ENCODE measurements around the gene EEF1A1.
"Not testable (repeated sequence)": the region's sequence is repeated elsewhere in the genome, so short reads cannot be mapped to it uniquely, and the experiment has no call there.

The EEF1A1 gene

DNA sequence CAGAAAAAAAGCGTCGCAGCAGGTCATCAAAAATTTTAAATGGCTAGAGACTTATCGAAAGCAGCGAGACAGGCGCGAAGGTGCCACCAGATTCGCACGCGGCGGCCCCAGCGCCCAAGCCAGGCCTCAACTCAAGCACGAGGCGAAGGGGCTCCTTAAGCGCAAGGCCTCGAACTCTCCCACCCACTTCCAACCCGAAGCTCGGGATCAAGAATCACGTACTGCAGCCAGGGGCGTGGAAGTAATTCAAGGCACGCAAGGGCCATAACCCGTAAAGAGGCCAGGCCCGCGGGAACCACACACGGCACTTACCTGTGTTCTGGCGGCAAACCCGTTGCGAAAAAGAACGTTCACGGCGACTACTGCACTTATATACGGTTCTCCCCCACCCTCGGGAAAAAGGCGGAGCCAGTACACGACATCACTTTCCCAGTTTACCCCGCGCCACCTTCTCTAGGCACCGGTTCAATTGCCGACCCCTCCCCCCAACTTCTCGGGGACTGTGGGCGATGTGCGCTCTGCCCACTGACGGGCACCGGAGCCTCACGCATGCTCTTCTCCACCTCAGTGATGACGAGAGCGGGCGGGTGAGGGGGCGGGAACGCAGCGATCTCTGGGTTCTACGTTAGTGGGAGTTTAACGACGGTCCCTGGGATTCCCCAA lies at the start of gene EEF1A1:
Gene EEF1A1, minus strand, starts transcription at position 345 of the 663 bp plus-strand sequence. CDS start 1,006 bp downstream, outside the sequence.
- peak within 1 kb of the TSS; percentile 92 for H3K4me3 ChIP-seq (ENCODE audit: low read length)
- no peak for TF ChIP-seq EZH2phosphoT487 (IDR thresholded peaks at IDR 0.05; ENCODE audit: low read depth)
- TF ChIP-seq, protein P1, sequence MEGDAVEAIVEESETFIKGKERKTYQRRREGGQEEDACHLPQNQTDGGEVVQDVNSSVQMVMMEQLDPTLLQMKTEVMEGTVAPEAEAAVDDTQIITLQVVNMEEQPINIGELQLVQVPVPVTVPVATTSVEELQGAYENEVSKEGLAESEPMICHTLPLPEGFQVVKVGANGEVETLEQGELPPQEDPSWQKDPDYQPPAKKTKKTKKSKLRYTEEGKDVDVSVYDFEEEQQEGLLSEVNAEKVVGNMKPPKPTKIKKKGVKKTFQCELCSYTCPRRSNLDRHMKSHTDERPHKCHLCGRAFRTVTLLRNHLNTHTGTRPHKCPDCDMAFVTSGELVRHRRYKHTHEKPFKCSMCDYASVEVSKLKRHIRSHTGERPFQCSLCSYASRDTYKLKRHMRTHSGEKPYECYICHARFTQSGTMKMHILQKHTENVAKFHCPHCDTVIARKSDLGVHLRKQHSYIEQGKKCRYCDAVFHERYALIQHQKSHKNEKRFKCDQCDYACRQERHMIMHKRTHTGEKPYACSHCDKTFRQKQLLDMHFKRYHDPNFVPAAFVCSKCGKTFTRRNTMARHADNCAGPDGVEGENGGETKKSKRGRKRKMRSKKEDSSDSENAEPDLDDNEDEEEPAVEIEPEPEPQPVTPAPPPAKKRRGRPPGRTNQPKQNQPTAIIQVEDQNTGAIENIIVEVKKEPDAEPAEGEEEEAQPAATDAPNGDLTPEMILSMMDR (IDR thresholded peaks at IDR 0.05; ENCODE audit: low read depth, low read length): no peak
- H4K20me1 ChIP-seq (ENCODE audit: insufficient read depth, low read length): peaks cover 39% of the 10 kb centered on the region
- H3K27me3 ChIP-seq (ENCODE audit: low read depth, low read length): no peaks in the 10 kb centered on the region
- peak within 1 kb of the TSS; percentile 100 for H3K9ac ChIP-seq (ENCODE audit: low read length)
- peak within 1 kb of the TSS; percentile 95 for H3K4me2 ChIP-seq (ENCODE audit: low read length)
- peak within 1 kb of the TSS; percentile 17 for H2AFZ ChIP-seq (ENCODE audit: low read depth, low read length)
- H3K4me1 ChIP-seq (ENCODE audit: low read length): peaks cover 50% of the 10 kb centered on the region
- no peaks in the 10 kb centered on the region for H3K9me3 ChIP-seq (ENCODE audit: insufficient read depth, low read length)
- H3K36me3 ChIP-seq (replicated peaks; ENCODE audit: low read depth, low read length): peaks cover 45% of the 10 kb centered on the region
- peak within 1 kb of the TSS; percentile 95 for H3K27ac ChIP-seq (ENCODE audit: low read length)
- H3K79me2 ChIP-seq (ENCODE audit: low read length): peaks cover 51% of the 10 kb centered on the region

DNA sequence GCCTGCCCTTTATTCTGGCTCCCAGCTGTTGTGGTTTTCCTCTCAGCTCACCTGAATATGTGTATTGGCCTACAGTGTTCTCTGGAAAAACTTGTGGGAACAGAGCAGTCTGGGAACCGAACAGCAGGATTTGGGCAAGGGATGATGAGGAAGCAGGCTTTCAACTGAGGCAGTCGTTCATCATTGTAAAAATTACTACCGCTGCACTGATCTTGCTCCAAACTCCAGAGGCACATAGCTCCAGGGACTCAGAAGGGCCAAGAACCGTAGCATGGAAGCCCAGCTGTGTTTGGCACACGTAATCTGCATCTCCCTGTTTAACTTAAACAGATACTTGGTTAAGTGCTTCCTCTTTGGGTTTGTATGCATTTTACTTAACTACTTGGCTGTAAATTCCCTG lies 48.3 kb upstream of the EEF1A1 start:
- no peak overlapping the region for H3K4me2 ChIP-seq (ENCODE audit: low read length)
- no peaks in the 10 kb centered on the region for H3K9me3 ChIP-seq (ENCODE audit: insufficient read depth, low read length)
- H3K27me3 ChIP-seq (ENCODE audit: low read depth, low read length): no peaks in the 10 kb centered on the region
- TF ChIP-seq, protein P1 (IDR thresholded peaks at IDR 0.05; ENCODE audit: low read depth, low read length): no peak
- TF ChIP-seq EZH2phosphoT487 (IDR thresholded peaks at IDR 0.05; ENCODE audit: low read depth): no peak
- H3K79me2 ChIP-seq (ENCODE audit: low read length): no peaks in the 10 kb centered on the region
- H3K27ac ChIP-seq (ENCODE audit: low read length): no peak overlapping the region
- H3K36me3 ChIP-seq (replicated peaks; ENCODE audit: low read depth, low read length): no peaks in the 10 kb centered on the region
- no peaks in the 10 kb centered on the region for H3K4me1 ChIP-seq (ENCODE audit: low read length)
- H3K4me3 ChIP-seq (ENCODE audit: low read length): no peak overlapping the region
- H3K9ac ChIP-seq (ENCODE audit: low read length): no peak overlapping the region
- no peaks in the 10 kb centered on the region for H4K20me1 ChIP-seq (ENCODE audit: insufficient read depth, low read length)
- H2AFZ ChIP-seq (ENCODE audit: low read depth, low read length): no peak overlapping the region

DNA sequence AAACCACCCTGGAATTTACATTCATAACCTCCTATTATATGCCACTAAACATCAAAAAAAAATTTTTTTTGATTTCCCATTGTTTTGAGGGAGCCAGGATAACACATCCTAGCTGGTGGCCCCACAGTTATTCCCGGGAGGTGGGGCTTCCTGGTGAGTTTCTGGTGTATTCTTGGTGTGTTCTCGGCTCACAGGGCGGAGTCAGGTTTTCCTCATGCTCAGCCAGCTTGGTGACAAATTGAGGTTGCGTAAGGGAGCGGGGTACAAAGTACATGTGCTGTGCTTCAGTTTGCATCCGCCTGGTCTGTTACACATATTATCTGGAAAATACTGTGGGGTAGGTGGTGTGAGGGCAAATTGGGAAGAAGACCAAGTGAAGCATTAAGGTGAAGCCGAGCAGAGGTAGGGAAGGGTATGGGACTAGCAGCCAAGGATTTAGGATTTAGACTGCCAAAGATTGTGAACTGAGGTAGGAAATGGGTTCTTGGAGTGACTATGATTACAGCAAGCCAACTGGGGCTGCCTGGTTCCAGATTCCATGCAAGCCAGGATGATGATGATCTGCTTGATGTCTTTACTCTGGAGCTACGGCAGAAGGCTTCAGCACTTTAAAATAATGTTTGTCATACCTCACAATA lies 46.2 kb upstream of the EEF1A1 start:
- H3K36me3 ChIP-seq (replicated peaks; ENCODE audit: low read depth, low read length): no peaks in the 10 kb centered on the region
- TF ChIP-seq, protein P1 (IDR thresholded peaks at IDR 0.05; ENCODE audit: low read depth, low read length): no peak
- no peak for TF ChIP-seq EZH2phosphoT487 (IDR thresholded peaks at IDR 0.05; ENCODE audit: low read depth)
- H3K4me1 ChIP-seq (ENCODE audit: low read length): no peaks in the 10 kb centered on the region

DNA sequence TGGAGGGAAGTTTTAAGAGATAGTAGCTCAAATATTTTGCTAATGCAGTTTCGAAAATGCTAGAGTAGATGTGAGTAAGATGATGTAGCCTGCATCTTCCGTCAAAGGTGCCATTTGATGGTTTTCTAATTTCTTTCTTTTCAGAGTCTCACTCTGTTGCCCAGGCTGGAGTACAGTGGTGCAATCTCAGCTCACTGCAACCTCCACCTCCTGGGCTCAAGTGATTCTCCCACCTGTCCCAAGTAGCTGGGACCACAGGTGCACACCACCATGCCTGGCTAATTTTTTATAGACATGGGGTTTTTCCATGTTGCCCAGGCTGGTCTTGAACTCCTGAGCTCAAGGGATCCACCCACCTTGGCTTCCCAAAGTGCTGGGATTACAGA lies 45.6 kb upstream of the EEF1A1 start:
- not testable (repeated sequence) for H3K4me3 ChIP-seq (ENCODE audit: low read length); H3K27ac ChIP-seq (ENCODE audit: low read length); H3K9ac ChIP-seq (ENCODE audit: low read length); H3K9me3 ChIP-seq (ENCODE audit: insufficient read depth, low read length); H4K20me1 ChIP-seq (ENCODE audit: insufficient read depth, low read length); H3K27me3 ChIP-seq (ENCODE audit: low read depth, low read length); H3K79me2 ChIP-seq (ENCODE audit: low read length); H3K4me1 ChIP-seq (ENCODE audit: low read length); H3K36me3 ChIP-seq (replicated peaks; ENCODE audit: low read depth, low read length); H2AFZ ChIP-seq (ENCODE audit: low read depth, low read length); H3K4me2 ChIP-seq (ENCODE audit: low read length)

More for the DNA sequence above, 46.2 kb upstream of the EEF1A1 start:
- Histone ChIP-seq H3K4me3 (ENCODE audit: low read length) (no peak overlapping the region), H3K27me3 (ENCODE audit: low read depth, low read length) (no peaks in the 10 kb centered on the region), H2AFZ (ENCODE audit: low read depth, low read length) (no peak overlapping the region), H3K79me2 (ENCODE audit: low read length) (no peaks in the 10 kb centered on the region), H3K9ac (ENCODE audit: low read length) (no peak overlapping the region), H4K20me1 (ENCODE audit: insufficient read depth, low read length) (no peaks in the 10 kb centered on the region), H3K27ac (ENCODE audit: low read length) (no peak overlapping the region), H3K4me2 (ENCODE audit: low read length) (no peak overlapping the region), H3K9me3 (ENCODE audit: insufficient read depth, low read length) (no peaks in the 10 kb centered on the region)

Measured in OCI-LY3 (cell line).